HG02870 (cell line): ENCODE results near the gene TOR1B.
A peak's percentile ranks its signal among the peaks of the same experiment; 100 is the strongest.
"Not testable (repeated sequence)": the region's sequence is repeated elsewhere in the genome, so short reads cannot be mapped to it uniquely, and the experiment has no call there.

Experiments used
- ATAC-seq: cut with Tn5 transposase; IDR thresholded peaks from one replicate; pipeline ENCODE4 v1.9.1; 2021; ENCODE audit warnings: mild to moderate bottlenecking, moderate library complexity; ENCODE audit not compliant: unreplicated experiment

The TOR1B gene

DNA sequence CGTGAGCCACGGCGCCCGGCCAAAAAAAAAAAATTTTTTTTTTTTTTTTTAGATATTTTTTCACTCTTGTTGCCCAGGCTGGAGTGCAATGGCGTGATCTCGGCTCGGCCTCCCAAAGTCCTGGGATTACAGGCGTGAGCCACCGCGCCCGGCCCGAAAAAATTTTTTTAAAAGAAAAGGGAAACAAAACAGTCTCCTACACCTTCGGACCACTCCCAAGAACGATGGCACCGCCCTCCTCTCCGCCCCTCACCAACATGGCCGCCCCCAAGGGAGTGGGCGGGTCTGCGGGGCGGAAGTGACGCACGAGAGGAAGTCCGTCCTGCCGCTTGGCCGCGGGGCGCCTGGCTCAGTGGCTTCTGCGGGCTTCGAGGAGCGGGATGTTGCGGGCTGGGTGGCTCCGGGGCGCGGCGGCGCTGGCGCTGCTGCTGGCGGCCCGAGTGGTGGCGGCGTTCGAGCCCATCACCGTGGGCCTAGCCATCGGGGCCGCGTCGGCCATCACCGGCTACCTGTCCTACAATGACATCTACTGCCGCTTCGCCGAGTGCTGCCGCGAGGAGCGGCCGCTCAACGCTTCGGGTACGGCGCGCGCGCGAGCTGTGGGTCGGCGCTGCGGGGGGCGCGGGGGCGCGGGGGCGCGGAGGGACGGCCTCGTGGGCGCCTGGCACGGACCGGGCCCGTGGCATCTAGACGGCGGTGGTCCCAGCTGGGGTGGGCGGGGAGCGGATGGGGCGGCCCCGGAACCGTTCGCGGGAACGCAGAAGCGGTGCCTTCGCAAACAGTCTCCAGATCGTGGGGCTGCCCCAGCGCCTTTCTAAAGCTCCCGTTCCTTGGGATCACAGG is at the start of gene TOR1B:
TSS of gene TOR1B (plus strand) at position 352 of the 843 bp plus-strand sequence. CDS start at position 381, 29 bp downstream.
- peak; percentile 92 for ATAC-seq

GRCh38 chr9:129755151-129755550 is 47.8 kb upstream of the TOR1B start:
- ATAC-seq: no peak

- no peak for ATAC-seq
Measured at GRCh38 chr9:129756191-129756590, 46.8 kb upstream of the TOR1B start.

- no peak for ATAC-seq
Measured at GRCh38 chr9:129757045-129757444, 45.9 kb upstream of the TOR1B start.

- ATAC-seq: no peak
Measured at GRCh38 chr9:129759319-129759718, 43.7 kb upstream of the TOR1B start.

- ATAC-seq: no peak
Measured at GRCh38 chr9:129759804-129760502, 43.0 kb upstream of the TOR1B start.

- ATAC-seq: not testable (repeated sequence)
Measured at GRCh38 chr9:129760784-129761183, 42.2 kb upstream of the TOR1B start.

GRCh38 chr9:129761293-129761900 is 41.6 kb upstream of the TOR1B start:
- no peak for ATAC-seq

DNA sequence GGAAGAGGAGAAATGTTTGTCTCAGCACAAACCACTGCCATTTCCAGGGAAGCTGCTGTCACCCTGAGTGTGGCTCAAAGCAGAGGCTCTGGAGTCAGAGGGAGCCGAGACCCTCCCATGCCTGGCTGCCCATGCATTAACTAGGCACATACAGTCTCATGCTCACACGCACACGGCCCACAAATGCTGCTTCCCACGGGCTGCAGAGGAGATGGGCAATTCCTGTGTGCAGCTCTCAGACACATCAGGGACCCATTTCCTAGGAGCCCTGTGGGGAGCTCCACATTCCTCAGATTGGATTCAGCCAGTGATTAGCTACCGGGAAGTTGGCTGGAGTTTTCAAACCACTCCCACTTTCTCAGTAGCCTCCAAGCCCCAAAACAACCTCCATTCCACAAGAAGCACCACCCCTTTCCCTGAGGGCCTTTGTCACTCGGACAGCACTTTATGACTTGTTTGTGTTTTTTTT is 41.0 kb upstream of the TOR1B start:
- ATAC-seq: no peak

- ATAC-seq: not testable (repeated sequence)
Measured at GRCh38 chr9:129762370-129762984, 40.5 kb upstream of the TOR1B start.

DNA sequence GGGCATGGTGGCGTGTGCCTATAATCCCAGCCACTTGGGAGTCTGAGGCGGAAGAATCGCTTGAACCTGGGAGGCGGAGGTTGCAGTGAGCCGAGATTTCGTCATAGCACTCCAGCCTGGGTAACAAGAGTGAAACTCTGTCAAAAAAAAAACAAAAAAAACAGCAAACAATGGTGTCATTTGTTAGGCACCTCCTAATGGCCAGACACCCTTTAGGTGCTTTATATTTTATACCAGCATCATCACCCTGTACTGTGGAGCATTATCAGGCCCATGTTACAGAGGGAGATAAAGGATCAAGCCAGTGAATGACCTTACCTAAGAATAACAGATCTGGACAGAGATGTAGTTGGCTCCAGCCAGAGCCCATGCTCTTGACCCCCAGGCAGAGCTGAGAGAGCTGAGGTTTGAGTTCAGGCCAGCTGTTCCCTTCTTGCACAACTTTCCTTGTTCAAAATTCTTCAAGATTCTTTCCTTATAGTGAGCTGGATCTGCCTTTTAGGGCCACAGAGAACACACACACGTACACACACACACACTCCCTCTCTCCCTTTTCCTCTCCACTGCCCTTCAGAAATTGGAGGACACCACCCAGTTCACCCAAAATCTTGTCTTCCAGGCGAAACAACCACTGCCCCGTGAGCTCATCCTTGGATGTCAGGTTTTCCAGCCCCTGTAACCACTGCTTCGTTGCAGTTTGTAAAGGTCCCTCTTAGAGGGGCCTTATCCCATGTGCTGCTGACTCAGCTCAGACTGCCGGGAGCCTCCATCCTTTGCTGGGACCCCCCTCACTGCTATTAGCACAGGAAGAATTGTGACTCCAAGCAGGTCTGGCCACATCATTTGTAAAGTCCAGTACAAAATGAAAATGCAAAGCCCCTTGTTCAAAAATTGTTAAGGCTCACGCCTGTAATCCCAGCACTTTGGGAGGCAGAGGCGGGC is 39.7 kb upstream of the TOR1B start:
- no peak for ATAC-seq

- no peak for ATAC-seq
Measured at GRCh38 chr9:129765764-129766317, 37.1 kb upstream of the TOR1B start.

DNA sequence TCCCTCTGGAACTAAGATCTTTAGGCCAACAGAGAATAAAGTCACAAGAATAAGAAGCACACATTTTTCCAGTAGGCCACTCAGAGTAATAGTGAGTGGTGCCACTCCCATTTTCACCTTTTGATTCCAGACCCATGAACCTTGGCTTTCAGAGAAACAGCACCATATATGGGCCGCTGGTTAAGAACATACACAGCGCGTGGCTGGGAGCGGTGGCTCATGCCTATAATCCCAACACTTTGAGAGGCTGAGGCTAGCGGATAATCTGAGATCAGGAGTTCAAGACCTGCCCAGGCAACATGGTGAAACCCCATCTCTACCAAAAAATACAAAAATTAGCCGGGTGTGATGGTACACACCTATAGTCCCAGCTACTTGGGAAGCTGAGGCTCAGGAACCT is 34.5 kb upstream of the TOR1B start:
- no peak for ATAC-seq

DNA sequence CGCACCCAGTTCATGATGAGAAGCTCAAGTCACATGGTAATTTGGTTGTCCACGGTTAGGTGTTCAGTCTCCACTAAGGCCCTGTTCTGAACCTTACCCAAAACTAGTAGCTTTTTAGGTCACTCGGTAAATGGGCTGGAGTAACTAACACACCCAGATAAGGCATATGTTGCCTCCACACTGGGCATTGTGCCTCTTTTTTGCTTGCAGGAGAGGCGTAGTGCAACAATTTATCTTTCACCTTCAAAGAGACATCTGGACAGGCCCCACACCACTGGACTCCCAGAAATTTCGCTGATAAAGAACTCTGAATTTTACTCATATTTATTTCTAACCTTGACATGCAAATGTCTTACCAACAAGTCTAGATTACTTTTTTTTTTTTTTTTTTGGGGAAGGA is 33.3 kb upstream of the TOR1B start:
- no peak for ATAC-seq

DNA sequence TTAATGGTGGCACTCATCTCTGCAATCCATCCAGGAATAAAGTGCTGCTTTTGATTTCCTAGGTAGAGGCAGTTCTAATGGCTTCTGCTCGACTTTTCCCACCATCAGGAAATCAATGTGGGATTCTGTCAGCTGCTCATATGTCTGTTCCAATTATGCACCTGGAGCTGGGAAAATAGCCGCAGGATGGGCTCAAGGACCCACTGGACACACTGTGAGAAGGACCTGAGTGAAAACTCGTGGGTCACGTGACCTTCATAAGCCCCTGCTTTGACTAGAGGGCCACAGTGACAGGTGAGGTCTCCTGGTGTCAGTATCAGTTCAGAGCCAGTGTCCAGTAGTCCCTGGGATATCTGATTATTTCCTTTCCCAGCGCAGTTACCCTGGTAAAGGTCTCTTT is 32.2 kb upstream of the TOR1B start:
- ATAC-seq: no peak

GRCh38 chr9:129773262-129774048 is 29.5 kb upstream of the TOR1B start:
- ATAC-seq: no peak

DNA sequence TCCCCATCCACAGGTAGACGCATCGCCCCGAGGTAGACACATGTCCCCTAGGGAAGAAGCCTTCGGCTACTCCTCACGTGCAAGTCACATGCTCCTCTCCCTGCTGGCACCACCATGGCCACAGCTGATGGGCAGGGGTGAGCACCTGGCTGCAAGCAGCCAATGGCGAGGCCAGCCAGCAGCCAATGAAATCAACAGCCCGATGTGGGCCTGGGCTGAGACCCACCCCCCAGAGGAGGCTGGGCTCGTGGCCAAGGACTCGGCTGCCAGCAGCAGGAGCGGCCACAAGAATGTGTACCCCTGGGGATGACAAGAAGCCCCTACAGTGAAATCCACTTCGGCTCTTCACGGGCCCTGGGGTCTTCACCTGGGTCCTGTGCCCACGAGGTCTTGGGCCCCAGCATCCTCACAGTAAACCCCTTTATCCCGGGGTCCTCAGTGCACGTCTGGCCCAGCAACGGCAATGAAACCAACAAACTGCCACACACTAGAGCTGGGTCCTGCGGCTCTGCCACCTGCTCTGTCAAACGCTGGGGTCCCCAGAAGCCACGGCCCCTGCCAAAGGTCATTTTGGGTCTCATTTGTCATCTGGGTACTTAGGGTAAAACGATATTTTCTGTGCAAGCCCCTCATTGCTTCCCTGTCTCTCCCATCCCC is 28.1 kb upstream of the TOR1B start:
- no peak for ATAC-seq

- no peak for ATAC-seq
Measured at GRCh38 chr9:129775448-129775798, 27.6 kb upstream of the TOR1B start.

DNA sequence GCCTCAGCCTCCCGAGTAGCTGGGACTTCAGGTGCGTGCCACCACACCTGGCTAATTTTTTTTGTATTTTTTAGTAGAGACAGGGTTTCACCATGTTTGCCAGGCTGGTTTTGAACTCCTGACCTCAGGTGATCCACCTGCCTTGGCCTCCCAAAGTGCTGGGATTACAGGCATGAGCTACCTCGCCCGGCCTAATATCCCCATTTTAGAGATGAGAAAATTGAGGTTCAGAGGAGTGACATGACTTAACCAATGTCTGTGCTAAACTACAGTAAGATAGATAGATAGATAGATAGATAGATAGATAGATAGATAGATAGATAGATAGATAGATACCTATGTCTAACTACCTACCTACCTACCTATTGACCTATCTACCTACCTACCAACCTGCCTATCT is 26.9 kb upstream of the TOR1B start:
- ATAC-seq: not testable (repeated sequence)
